DMS79 treated with DMSO at 0.1 percent for 48 hours (cell line): ENCODE measurements around the gene B3GNT9.
"Not testable (repeated sequence)": the region's sequence is repeated elsewhere in the genome, so short reads cannot be mapped to it uniquely, and the experiment has no call there.

Experiments used
- DNase-seq: peaks from one replicate; lab custom pipeline; 2025; lab: John Stamatoyannopoulos, UW

B3GNT9 gene

DNA sequence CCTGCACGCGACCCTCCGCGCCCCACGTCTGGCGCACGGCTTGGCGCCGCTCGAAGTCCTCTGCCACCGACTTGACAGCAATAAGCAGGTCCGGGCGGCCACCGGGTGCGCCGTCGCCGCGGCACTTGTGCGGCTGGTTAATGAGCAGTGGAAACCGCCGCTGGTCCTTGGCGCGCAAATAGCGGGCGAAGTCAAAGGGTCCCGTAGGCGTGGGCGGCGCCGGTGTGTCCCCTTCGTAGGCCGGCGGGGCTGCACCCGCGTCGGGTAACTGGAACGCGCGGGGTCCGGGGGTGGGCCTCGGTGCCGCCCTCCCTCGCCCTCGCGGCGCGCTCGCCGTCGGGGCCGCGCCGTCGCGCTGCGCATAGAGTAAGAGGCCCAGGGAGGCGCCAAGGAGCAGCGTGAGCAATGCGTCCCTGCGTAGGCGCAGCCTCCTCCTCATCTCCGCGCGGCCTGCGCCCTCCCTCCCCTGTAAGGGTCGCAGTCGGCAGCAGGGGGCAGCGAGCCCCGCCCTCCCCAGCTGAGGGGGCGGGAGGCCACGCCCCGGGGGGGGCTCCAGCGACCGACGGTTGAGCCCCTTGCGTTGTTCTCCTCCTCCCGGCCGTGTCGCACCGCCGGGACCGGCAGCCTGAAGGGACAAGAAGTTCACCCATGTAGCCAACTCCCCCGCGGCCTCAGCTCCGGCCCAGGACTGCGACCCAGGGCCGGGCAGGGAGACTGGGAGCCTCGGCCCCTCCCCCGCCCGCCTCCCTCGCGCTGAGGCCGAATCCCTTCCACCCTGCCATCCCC is 558 bp downstream of the B3GNT9 start:
- DNase-seq = no peak

DNA sequence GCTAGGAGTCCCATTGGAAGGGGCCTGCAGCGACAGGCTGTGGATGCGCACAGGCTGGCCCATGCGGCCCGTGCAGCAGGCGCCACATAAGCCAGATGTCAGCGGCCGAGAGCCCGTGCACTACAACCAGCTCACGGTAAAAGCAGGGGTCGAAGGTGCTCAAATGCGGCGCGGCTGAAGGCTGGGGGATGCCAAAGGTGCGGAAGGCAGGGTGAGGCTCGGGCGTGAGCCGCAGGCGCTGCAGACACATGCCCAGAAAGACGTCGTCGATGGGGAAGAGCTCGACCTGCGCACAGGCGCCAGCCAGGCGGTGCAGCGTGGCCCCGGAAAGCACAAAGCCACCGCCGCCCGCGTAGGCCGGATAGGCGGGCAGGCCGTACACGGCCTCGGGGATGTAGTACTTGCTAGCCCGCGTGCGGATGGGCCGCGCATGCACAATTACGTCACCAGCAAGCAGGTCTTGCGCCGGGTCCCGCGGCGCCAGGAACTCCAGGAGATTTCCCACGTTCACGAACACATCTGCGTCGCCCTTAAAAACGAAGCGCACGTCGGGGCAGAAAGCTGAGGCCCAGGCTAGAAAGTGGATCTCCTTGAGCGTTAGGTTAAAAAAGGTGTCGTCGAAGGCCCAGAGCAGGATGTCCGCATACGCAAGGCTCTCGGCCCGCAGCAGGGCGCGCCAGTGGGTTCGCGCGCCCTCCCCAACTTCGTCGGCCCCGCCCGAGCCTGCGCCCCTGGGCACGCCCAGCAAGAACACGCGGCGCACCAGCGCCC is 1.3 kb downstream of the B3GNT9 start:
- no peak for DNase-seq

DNA sequence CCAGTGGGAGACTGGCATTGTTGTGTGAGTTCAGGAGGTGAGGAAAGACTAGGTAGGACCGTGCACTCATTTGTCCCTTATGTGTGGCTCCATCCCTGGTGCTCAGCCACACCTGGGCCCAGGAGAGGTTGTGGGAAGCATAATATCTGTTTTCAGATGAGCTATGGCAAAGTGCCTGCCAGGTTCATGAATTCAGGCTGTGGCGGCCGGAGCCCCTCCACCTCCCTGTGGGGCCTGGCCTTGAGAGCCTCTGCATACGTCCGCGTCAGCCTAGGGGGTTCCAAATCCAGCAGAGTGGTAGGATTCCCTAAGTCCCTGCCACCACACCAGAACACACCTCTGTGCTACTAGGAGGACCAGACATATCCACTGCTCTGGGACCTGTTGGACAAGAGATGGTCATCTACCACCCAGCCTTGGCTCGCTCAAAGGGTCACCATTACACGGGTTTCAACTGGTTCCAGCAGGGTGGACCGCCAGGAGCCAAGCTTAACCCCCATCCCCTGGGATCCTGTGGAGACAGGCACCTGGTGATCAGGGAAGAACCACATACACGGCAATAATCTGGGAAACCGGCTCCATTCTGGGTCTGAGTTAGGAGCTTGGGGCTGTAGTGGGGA is 2.0 kb downstream of the B3GNT9 start:
- no peak for DNase-seq

DNA sequence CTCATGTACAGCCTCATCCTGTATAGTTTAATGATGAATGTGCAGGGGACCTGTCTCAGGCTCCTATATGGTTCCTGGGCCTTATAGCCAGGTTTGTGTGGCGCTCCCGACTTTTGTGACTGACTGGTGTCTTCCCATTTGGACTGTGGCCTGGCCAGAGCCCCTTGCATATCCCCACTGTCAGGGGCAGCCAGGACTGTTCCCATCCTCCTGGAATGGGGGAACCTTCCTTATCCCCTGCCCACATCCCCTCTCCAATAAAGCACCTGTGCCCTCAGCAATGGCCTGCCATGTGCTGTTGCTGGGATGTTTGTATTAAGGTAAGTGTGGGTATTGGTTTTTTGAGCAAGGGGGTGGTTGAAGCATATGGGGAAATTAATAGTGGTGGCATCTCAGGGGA is 2.6 kb downstream of the B3GNT9 start:
- DNase-seq = no peak

DNA sequence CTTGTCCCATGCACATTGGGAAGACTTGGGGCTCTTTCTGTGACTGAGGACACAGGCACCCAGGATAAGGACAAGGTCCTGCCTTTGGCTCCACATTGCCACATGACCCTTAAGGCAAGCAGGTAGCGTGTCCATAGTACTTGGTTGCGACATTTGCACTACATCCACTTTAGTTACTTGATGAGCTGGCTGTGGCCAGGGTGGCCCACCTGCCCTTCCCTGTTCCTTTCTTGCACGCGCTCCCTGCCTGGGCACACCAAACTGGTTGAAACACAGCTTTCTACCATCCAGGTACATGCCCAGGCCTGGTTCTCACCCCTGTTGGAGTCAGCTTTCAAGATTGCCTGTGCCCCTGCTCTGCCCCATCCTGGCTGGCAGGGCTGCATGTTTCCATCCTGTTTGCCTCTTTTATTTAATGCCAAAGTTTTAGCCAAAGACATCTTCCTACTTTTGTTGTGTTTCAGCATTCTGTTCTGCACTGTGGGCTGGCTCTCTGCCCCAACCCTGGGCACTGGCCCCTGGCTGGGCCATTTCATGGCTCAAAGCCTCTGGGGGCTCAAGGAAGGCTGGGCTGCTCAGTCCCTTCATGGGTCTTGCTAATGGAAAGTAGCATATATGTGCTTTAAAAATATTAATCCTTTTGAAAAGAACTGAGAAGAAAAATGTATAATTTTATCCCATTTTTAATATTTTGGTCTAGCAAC is 3.2 kb downstream of the B3GNT9 start:
- no peak for DNase-seq

DNA sequence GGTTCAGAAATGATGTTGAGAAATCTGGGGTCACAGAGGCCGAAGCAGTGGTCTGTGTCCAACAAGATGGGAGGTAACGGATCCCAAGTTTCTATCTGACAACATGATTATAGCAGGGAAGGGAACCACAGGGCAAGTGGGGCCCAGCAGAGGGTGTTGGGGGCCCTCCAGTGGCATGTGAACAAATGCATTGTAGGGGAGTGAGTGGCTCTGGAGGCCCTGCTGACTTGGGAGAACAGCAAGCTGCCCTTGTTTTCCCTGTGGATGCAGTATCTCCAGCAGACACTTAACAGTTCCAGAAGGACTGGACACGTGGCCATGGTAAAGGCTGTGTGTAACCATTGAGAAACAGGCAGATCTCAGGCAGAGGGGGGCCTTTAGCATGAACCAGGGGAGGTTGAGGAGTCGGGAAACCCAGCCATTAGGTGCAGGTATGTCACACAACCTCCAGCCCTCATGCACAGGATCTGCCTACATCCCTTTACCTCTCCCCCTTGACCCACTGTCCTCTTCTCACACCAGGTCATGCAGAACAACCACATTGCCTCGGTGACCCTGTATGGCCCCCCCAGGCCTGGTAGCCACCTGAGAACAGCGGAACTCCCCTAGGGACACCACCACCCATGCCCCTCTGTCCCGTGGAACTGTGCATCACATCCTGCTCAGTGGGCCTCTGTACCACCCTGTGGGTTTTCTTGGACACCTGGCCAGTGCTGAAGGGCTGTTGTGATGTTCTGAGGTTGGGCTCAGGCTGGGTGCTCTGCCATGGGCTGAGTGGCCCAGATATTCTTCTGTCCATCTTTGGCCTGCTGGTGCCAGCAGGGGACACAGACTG is 4.1 kb downstream of the B3GNT9 start:
- DNase-seq = no peak

DNA sequence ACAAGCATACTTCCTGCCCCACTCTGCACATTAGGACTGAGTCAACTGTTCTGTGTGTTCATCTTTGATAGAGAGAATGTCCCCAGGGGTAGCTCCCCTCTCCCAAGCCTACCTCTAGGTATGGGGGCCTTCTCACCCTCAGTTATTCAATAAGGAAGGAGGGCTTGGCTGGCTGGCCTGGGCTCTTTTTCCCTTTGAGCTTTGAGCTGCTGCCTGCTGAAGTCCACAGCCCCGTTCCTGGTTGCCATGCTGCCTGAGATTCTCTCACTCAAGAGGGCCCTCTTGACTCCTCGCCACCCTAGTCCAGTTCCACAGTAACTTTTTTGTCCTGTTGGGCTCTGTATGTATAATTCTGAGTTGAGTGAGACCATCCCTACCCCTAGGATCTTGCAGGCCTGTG is 5.1 kb downstream of the B3GNT9 start:
- no peak for DNase-seq

DNA sequence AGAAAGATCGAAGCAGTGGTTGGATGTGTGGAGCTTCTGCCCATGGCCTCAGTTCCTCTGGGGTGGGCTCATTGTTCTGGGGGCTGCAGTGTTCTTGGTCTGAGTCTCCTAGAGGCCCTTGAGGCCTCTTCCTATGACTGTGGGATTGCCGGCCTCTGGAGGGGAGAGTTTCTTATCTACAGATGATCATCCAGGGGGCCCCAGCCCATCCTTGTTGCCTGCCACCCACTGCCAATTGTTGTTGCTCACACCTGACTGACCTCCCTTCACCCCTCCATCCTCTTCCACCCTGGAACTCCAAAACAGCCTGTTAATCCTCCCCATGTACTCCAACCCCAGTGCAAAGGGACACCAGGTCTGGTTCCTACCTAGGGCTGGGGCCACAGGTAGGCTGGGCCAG is 5.9 kb downstream of the B3GNT9 start:
- no peak for DNase-seq

DNA sequence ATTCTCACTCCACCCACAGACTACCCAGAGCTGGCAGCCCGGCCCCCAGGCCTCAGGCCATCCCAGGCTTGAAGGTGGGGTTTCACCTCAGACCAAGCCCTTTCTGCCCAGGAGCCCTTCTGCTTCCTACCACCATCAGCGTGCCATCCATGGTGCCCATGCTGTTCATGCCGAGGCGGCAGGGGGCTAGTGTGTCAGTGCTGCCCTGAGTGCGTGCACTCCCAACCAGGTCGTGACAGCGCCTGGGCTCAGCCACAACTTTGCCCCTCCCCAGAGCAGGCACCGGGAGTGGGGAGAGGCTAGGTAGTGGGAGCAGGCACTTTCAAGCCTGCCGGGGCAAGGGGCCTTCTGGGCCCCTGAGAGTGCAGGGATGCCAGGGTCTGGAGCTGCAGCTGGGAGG is 8.5 kb downstream of the B3GNT9 start:
- DNase-seq = no peak

DNA sequence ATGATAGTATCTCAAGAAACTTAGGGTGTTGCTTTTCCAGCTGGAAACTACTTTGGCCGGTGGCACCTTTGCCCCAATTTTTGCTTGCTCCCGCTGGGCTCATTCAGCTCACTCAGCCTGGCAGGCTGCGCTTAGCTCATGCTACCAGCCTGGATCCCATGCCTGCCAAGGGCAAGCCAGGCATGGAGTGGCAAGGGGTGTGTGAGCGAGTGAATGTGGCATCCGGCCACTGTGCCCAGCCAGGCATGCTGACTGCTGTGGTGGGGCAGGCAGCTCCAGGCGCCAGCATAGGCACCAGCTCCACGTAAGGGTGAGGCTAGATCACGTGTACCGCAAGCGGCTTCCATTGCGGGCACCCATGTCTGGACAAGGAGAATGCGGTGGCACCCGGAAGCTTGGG is 9.4 kb downstream of the B3GNT9 start:
- no peak for DNase-seq

DNA sequence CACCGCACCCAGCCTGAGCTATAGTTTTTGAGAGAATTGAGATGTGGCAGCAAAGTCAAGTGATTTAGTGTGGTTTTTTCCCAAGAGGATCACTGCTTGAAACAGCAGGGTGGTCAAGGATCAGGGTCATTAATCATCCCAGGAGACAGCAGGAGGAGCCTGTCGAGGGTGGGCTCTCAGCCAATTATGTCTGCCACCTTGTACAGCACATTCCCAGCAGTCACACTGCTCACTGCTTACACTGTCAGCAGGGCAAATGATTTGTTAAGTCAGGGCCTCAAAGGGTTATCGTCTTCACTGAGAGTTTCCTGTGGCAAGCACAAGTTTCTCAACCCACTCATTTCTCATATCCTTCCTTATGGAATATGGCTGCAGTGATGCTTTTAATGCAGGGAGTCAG is 13.2 kb downstream of the B3GNT9 start:
- DNase-seq = no peak

DNA sequence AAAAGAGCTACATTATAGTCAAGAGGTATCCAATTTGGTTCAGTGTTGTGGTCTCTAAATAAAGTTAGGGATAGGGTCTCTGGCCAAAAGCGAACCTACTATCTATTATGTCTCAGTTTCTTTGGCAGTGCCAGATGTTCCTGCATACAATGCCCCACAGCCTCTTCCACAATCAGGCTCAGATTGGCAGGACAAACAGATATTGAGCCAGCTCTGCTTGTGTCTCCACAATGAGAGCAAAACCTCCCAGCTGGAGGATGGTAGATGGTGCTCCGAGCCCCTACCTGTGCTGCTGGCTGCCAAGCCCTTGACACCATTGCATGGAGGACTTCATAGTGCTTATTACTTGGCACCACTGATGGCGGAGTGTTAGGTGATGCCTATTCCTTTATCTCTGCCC is 21.4 kb downstream of the B3GNT9 start:
- no peak for DNase-seq

DNA sequence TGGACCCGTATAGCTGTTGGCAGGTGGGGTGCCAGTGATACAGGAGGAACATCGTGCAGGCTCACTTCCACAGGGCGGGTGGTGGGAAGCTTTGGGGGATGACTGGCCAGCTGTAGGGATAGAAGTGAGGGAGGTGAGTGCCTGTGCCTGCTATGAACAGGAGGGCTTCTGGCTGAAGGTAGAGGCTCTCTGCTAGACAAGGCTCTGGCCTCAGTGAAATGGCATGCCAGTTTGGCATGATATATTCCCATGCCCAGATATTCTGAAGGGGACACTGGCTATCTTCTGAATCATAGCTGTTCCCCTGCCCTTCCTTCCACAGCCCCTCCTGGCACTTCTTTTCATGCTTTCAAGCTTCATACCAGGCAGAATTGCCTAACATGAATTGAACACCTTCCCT is 21.9 kb downstream of the B3GNT9 start:
- DNase-seq = no peak

DNA sequence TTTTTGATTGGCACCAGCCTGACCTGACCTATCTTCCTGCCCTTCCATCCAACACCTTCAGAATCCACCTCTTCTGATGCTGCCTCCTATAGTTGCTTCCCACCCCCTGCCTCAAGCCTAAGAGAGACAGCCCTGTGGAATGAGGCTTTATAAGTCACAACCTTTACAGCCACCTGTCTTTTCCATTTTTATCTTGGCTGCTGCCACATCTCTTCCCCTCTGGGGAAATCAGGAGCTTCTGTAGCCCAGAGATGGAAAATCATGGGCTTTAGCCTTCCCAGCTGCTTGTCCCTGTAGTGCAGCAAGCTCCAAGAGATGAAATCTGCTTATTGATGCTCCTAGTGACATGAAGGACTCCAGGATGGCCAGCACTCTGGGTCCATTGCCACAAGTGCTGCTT is 22.4 kb downstream of the B3GNT9 start:
- DNase-seq = no peak

DNA sequence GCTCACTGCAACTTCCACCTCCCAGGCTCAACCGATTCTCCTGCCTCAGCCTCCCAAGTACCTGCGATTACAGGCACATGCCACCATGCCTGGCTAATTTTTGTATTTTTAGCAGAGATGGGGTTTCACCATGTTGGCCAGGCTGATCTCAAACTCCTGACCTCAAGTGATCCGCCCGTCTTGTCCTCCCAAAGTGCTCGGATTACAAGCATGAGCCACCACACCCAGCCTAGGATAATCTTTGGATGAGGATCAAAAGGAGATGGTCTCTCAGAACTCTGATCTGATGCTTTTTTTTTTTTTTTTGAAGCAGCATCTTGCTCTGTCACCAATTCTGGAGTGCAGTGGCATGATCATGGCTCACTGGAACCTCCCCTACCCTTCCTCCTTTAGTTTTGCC is 28.0 kb downstream of the B3GNT9 start:
- DNase-seq = not testable (repeated sequence)

DNA sequence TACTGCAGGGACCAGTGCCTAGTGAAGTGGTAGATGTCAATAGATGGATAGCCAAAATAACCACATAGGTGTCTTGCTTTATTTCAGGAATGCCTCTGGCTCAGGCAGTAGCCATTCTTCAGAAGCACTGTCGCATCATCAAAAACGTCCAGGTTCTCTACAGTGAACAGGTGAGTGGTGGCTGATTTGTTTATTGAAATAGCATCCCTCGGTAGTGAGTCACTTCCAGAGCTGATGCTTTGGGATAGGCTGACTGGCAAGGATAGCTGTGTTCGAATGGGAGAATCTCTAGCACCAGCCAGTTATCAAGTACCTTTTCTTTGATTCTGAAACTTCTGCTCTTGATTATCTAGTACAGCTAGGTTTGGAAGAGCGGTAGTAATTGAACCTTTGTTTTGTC is 30.8 kb downstream of the B3GNT9 start:
- no peak for DNase-seq

DNA sequence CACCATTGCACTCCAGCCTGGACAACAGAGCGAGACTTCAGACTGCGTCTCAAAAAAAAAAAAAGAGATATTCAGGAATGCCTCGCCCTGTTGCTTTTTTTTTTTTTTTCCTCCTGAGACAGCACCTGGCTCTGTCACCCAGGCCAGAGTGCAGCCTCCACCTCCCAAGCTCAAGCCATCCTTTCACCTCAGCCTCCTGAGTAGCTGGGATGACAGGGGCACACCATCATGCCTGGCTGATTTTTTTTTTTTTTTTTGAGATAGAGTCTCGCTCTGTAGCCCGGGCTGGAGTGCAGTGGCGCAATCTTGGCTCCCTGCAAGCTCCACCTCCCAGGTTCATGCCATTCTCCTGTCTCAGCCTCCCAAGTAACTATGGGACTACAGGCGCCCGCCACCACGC is 33.1 kb downstream of the B3GNT9 start:
- no peak for DNase-seq

DNA sequence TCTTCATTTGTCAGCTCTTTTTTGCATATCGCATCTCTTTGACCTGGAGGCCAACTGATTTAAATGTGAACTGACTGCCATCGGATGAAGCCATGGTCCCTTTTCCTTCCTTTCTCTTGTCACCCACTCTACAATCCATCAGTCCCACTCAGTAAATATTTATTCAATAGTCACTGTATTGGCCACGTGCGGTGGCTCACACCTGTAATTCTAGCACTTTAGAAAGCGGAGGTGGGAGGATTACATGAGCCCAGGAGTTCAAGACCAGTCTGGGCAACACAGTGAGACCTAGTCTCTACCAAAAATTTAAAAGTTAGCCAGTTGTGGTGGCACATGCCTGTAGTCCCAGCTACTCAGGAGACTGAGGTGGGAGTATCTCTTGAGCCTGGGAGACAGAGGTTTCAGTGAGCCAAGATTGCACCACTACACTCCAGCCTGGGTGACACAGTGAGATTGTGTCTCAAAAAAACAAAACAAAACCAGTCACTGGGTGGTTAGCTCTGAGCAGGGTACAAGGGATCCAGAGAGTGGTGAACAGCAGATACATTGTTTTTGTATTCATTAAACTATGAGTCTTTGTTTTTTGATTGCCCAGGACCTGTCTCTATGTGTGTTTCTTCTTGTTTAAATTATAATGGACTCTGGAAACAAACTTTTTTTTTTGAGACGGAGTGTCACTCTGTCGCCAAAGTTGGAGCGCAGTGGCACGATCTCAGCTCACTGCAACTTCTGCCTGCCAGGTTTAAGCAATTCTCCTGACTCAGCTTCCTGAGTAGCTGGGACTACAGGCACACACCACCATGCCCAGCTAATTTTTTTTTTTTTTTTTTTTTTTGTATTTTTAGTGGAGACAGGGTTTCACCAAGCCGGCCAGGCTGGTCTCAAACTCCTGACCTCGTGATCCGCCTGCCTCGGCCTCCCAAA is 34.1 kb downstream of the B3GNT9 start:
- DNase-seq = no peak

DNA sequence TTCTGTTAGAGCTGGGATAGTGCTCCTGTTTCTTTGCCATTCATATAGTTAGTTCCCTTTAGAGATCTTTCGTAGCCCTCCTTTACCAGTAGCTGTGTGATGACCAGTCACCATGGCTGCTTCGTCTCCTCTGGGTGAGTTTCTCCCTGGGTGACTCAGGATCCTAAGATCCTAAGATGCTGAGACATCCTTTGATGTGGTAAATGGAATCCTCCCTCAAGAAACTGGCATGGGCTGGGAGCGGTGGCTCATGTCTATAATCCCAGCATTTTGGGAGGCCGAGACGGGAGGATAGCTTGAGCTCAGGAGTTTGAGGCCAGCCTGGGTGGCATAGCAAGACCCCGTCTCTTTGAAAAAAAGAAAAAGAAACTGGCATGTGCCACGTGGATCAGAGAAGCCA is 35.2 kb downstream of the B3GNT9 start:
- no peak for DNase-seq

DNA sequence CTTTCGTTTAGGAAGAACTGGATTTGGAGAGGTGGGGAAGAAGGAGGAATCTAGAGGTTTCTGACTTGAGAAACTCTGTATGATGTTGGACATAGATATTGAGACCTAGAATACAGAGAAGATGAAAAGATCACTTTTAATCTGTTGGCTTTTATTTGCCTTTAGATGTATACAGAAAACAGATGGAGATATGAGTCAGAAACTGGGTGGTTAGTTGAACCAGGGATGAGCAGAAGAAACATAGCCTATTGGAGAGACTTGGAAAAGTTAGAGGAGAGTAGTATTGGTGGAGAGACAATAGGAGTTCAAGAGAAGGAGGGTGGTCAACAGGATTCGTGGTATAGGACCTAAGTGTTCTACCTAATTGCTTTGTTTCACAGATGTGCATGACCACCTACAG is 36.0 kb downstream of the B3GNT9 start:
- no peak for DNase-seq
